DND-41 (cell line): ENCODE data around the gene PYURF.

Experiments
- EZH2 ChIP-seq: IDR thresholded peaks from 3 replicates; pipeline ENCODE4 v1.6.1; 2012; ENCODE audit warnings: borderline replicate concordance, low read depth, mild to moderate bottlenecking, moderate library complexity, low read length, inconsistent platforms; ENCODE audit not compliant: severe bottlenecking
- TF ChIP-seq, protein P1 (sequence below): IDR thresholded peaks from 2 replicates; pipeline ENCODE4 v1.5.1; 2012; ENCODE audit warnings: borderline replicate concordance, low read length, moderate library complexity, mild to moderate bottlenecking; ENCODE audit not compliant: poor library complexity, severe bottlenecking; ENCODE audit errors: extremely low read depth

DNA sequence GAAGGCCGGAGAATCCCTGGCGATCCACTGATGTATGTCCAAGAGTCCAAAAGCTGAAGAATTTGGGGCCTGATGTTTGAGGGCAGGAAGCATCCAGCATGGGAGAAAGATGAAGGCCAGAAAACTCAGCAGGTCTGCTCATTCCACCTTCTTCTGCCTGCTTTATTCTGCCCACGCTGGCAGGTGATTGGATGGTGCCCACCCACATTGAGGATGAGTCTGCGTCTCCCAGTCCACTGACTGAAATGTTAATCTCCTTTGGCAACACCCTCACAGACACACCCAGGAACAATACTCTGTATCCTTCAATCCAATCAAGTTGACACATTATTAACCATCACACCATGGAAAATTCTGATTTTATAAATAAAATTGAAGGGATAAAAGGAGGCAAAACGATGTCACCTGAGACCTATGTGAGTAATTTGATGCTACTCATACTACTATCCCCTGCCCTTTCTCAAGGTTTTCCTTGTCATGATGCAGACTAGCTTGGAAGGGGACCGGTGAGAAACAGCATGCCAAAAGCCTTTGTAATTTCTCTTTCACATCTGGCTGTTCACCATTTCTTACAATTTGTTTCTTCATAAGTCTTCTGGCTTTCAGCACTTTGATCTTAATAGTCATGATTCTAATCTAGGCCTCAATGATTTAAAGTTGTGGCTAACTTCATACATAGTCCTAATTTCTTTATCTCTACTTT, 9.7 kb upstream of the PYURF start:
- TF ChIP-seq EZH2: no peak
- TF ChIP-seq, protein P1, sequence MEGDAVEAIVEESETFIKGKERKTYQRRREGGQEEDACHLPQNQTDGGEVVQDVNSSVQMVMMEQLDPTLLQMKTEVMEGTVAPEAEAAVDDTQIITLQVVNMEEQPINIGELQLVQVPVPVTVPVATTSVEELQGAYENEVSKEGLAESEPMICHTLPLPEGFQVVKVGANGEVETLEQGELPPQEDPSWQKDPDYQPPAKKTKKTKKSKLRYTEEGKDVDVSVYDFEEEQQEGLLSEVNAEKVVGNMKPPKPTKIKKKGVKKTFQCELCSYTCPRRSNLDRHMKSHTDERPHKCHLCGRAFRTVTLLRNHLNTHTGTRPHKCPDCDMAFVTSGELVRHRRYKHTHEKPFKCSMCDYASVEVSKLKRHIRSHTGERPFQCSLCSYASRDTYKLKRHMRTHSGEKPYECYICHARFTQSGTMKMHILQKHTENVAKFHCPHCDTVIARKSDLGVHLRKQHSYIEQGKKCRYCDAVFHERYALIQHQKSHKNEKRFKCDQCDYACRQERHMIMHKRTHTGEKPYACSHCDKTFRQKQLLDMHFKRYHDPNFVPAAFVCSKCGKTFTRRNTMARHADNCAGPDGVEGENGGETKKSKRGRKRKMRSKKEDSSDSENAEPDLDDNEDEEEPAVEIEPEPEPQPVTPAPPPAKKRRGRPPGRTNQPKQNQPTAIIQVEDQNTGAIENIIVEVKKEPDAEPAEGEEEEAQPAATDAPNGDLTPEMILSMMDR: no peak
